HCT116 (cell line): ENCODE data around the gene PLA2G4C. TPM values are rescaled to one million over a fixed set of nuclear protein-coding genes. Genes with fewer than 3 reads are reported as not detected.

ENCODE experiments used
- ATAC-seq: fragments of 200-7000 bp; cut with Tn5 transposase; 2 replicates; pipeline ENCODE4 v1.9.1; 2020; ENCODE audit warnings: mild to moderate bottlenecking, moderate library complexity
- BruUV-seq: library from RNA; stranded (reverse); fragments of 400-500 nt; replicated peaks from 2 replicates; lab custom pipeline; 2021; lab: Mats Ljungman, UMichigan
- CTCF ChIA-PET: fragments of 300-600 bp; sonication (Branson Sonifier 250); formaldehyde crosslinking; loops from one replicate; lab custom pipeline; 2021; ENCODE audit warnings: antibody characterized with exemption; lab: Charles Lee
- POLR2A ChIA-PET: fragments of 300-600, 350-600 bp; sonication (Branson Sonifier 250); formaldehyde crosslinking; loops from one replicate; lab custom pipeline; 2021; ENCODE audit warnings: antibody characterized with exemption; lab: Charles Lee
- RAD21 ChIA-PET, 2 experiments: fragments of 300-600 bp; sonication (Branson Sonifier 250); formaldehyde crosslinking; loops; one replicate each; lab custom pipeline; 2023; ENCODE audit warnings: low total read pairs in 2 of 2; ENCODE audit not compliant: uncharacterized antibody in 2 of 2, unreplicated experiment in 2 of 2, low non-redundant PET in 1 of 2; lab: Charles Lee
- DNase-seq: peaks from one replicate; pipeline ENCODE4 v3.0.0-alpha.2; 2010; ENCODE audit warnings: low read depth, low spot score
- H2AFZ ChIP-seq: fragments of 200-600 bp; shearing (Covaris generic), sonication (generic); 2 replicates; pipeline ENCODE4 v1.6.1; 2017; ENCODE audit warnings: low read depth, mixed run types, mixed read lengths, antibody characterized with exemption, low read length; ENCODE audit not compliant: poor library complexity, severe bottlenecking
- H3K27ac ChIP-seq: 2 replicates; pipeline ENCODE4 v1.5.1; 2012; ENCODE audit warnings: low read depth, low read length
- H3K27me3 ChIP-seq: fragments of 200-600 bp; sonication (generic); 2 replicates; pipeline ENCODE4 v1.6.1; 2016; ENCODE audit warnings: mixed run types, low read length, mixed read lengths; ENCODE audit not compliant: insufficient read depth
- H3K36me3 ChIP-seq, 2 experiments: fragments of 200-500 bp in 1 of 2; fragments of 200-600 bp in 1 of 2; sonication (Bioruptor generic) in 1 of 2; sonication (generic) in 1 of 2; 2 replicates each; pipeline versions ENCODE4 v1.5.1 to v1.6.1; 2014 to 2016; ENCODE audit warnings: low read length in 2 of 2, inconsistent platforms in 1 of 2, mixed read lengths in 1 of 2, mixed run types in 1 of 2; ENCODE audit not compliant: insufficient read depth in 2 of 2, control insufficient read depth in 1 of 2
- H3K4me1 ChIP-seq, 2 experiments: fragments of 200-600 bp in 1 of 2; sonication (generic) in 1 of 2; 2 replicates each; pipeline versions ENCODE4 v1.5.1 to v1.6.1; 2012 to 2017; ENCODE audit warnings: low read length in 2 of 2, inconsistent platforms in 1 of 2, mild to moderate bottlenecking in 1 of 2, mixed read lengths in 1 of 2, mixed run types in 1 of 2, moderate library complexity in 1 of 2; ENCODE audit not compliant: insufficient read depth in 2 of 2, control insufficient read depth in 1 of 2
- H3K4me2 ChIP-seq: fragments of 200-600 bp; sonication (generic); 2 replicates; pipeline ENCODE4 v1.6.1; 2017; ENCODE audit warnings: mixed run types, low read length, mixed read lengths
- H3K4me3 ChIP-seq, 2 experiments: fragments of 200-600 bp in 1 of 2; sonication (generic) in 1 of 2; replicated peaks in 1 of 2; 2 replicates each; pipeline ENCODE4 v1.5.1; 2011 to 2016; ENCODE audit warnings: low read length in 2 of 2, control low read depth in 1 of 2, low read depth in 1 of 2, mild to moderate bottlenecking in 1 of 2, mixed read lengths in 1 of 2, mixed run types in 1 of 2
- H3K79me2 ChIP-seq: fragments of 200-600 bp; sonication (generic); 2 replicates; pipeline ENCODE4 v1.6.1; 2017; ENCODE audit warnings: mild to moderate bottlenecking, mixed run types, low read length, moderate library complexity, mixed read lengths; ENCODE audit not compliant: insufficient read depth
- H3K9ac ChIP-seq: fragments of 200-600 bp; sonication (generic); 2 replicates; pipeline ENCODE4 v1.6.1; 2016; ENCODE audit warnings: low read length, mixed read lengths
- H3K9me2 ChIP-seq: fragments of 200-600 bp; sonication (generic), shearing (Covaris generic); 2 replicates; pipeline ENCODE4 v1.6.1; 2017; ENCODE audit warnings: mixed run types, mild to moderate bottlenecking, moderate library complexity; ENCODE audit not compliant: insufficient read depth
- H3K9me3 ChIP-seq, 2 experiments: fragments of 200-500 bp in 1 of 2; fragments of 200-600 bp in 1 of 2; sonication (Bioruptor generic) in 1 of 2; sonication (generic) in 1 of 2; 2 replicates each; pipeline ENCODE4 v1.6.1; 2014 to 2017; ENCODE audit warnings: low read length in 2 of 2, mixed read lengths in 2 of 2, inconsistent platforms in 1 of 2, low read depth in 1 of 2, mild to moderate bottlenecking in 1 of 2, mixed run types in 1 of 2, moderate library complexity in 1 of 2; ENCODE audit not compliant: control insufficient read depth in 1 of 2, insufficient read depth in 1 of 2
- H4K20me1 ChIP-seq: fragments of 200-600 bp; sonication (generic), shearing (Covaris generic); 2 replicates; pipeline ENCODE4 v1.6.1; 2017; ENCODE audit warnings: mixed run types, mild to moderate bottlenecking, moderate library complexity; ENCODE audit not compliant: insufficient read depth
- CBX3 ChIP-seq: IDR thresholded peaks from 2 replicates; pipeline ENCODE4 v1.6.1; 2012; ENCODE audit warnings: low read depth
- CEBPB ChIP-seq: IDR thresholded peaks from 2 replicates; pipeline ENCODE4 v1.6.1; 2012; ENCODE audit warnings: low read depth
- ELF1 ChIP-seq: IDR thresholded peaks from 2 replicates; pipeline ENCODE4 v1.6.1; 2012; ENCODE audit warnings: low read depth, borderline replicate concordance
- EZH2 ChIP-seq: fragments of 200-600 bp; sonication (generic); IDR thresholded peaks from 2 replicates; pipeline ENCODE4 v1.6.1; 2017; ENCODE audit warnings: antibody characterized with exemption, mixed run types
- EZH2phosphoT487 ChIP-seq: fragments of 200-600 bp; IDR thresholded peaks from 2 replicates; pipeline ENCODE4 v1.6.1; 2018; ENCODE audit warnings: antibody characterized with exemption, borderline replicate concordance
- FOSL1 ChIP-seq: IDR thresholded peaks from 2 replicates; pipeline ENCODE4 v1.6.1; 2012; ENCODE audit warnings: low read depth
- POLR2A ChIP-seq: IDR thresholded peaks from 2 replicates; pipeline ENCODE4 v1.7.0; 2011; ENCODE audit warnings: borderline replicate concordance; ENCODE audit not compliant: insufficient read depth, insufficient read length; ENCODE audit errors: extremely low read depth
- POLR2AphosphoS5 ChIP-seq: IDR thresholded peaks from 2 replicates; pipeline ENCODE4 v1.6.1; 2011; ENCODE audit warnings: mild to moderate bottlenecking, low read depth, low read length, moderate library complexity
- RAD21 ChIP-seq: IDR thresholded peaks from 2 replicates; pipeline ENCODE4 v1.6.1; 2012; ENCODE audit warnings: low read depth, mild to moderate bottlenecking
- SIN3A ChIP-seq: IDR thresholded peaks from 2 replicates; pipeline ENCODE4 v1.6.1; 2012; ENCODE audit warnings: low read depth
- SP1 ChIP-seq: IDR thresholded peaks from 2 replicates; pipeline ENCODE4 v1.6.1; 2012; ENCODE audit warnings: low read depth
- SRF ChIP-seq: IDR thresholded peaks from 2 replicates; pipeline ENCODE4 v1.6.1; 2012; ENCODE audit warnings: low read depth
- TCF7L2 ChIP-seq: IDR thresholded peaks from 2 replicates; pipeline ENCODE4 v1.7.0; 2011; ENCODE audit warnings: borderline replicate concordance, inconsistent platforms; ENCODE audit not compliant: insufficient read depth, insufficient read length; ENCODE audit errors: extremely low read depth
- YY1 ChIP-seq: IDR thresholded peaks from 2 replicates; pipeline ENCODE4 v1.6.1; 2011; ENCODE audit warnings: low read length, low read depth, moderate library complexity, mild to moderate bottlenecking; ENCODE audit not compliant: insufficient replicate concordance; ENCODE audit errors: extremely low read depth
- ZNF274 ChIP-seq: fragments of 200-500 bp; sonication (Bioruptor generic); IDR thresholded peaks from 2 replicates; pipeline ENCODE4 v1.6.1; 2014; ENCODE audit warnings: mild to moderate bottlenecking, low read depth, low read length, inconsistent platforms
- intact Hi-C: fragments of 100-400 bp; cut with micrococcal nuclease; formaldehyde crosslinking; loops from 2 replicates; pipeline ENCODE4 v1.10.0; 2022
- total RNA-seq: library from RNA; stranded (reverse); gene quantifications from one replicate; pipeline ENCODE4 v1.2.1, GENCODE V29; 2021; ENCODE audit not compliant: unreplicated experiment
- TF ChIP-seq, protein P1 (sequence below): IDR thresholded peaks from 2 replicates; pipeline ENCODE4 v1.6.1; 2011; ENCODE audit warnings: mild to moderate bottlenecking, low read length, moderate library complexity; ENCODE audit not compliant: insufficient replicate concordance; ENCODE audit errors: extremely low read depth
- TF ChIP-seq, protein P2 (sequence below): IDR thresholded peaks from 2 replicates; pipeline ENCODE4 v1.6.1; 2012
- TF ChIP-seq, protein P3 (sequence below): IDR thresholded peaks from 2 replicates; pipeline ENCODE4 v1.6.1; 2012
- TF ChIP-seq, protein P4 (sequence below), 3 experiments: fragments of 200-600 bp in 1 of 3; sonication (generic) in 1 of 3; IDR thresholded peaks in 2 of 3; conservative IDR thresholded peaks in 1 of 3; 2 replicates each; pipeline ENCODE4 v1.5.1; 2012 to 2017; ENCODE audit warnings: low read depth in 2 of 3, low read length in 2 of 3, antibody characterized with exemption in 1 of 3, borderline replicate concordance in 1 of 3, control low read depth in 1 of 3, mild to moderate bottlenecking in 1 of 3, mixed read lengths in 1 of 3, mixed run types in 1 of 3, moderate library complexity in 1 of 3; ENCODE audit not compliant: insufficient read depth in 1 of 3
- TF ChIP-seq, protein P5 (sequence below): IDR thresholded peaks from 2 replicates; pipeline ENCODE4 v1.6.1; 2012; ENCODE audit warnings: low read depth

The PLA2G4C gene
- total RNA-seq, 1 experiment from 2014 or later, result 1.7 TPM

DNA sequence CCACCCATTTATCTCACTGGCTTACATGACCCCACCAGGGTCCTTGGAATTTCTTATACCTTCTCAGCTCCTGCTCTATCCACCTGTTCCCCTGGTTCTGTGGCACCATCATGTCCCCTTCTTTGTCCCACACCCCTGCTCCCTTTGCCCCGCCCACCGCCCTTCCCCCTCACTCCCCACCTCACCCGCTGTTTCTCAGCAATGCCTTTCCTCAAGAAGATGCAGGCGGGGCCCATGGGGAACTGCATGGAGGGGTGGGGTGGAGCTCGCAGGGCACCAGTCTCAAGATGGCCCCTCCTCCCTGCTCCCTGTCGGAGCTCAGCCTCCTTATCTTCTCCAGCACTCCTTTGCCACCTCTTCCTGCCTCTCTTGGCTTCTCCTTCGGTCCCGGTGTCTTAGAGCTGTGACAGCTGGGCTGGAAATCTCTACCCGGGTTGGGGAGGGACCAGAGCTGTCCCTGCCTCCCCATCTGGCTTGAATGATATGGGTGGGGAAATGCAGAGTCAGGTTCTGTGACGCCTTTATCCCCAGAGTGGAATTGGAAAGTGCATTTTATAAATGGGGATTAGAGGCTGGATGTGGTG lies 66.8 kb downstream of the PLA2G4C start, which contains the start of gene CABP5:
Gene CABP5, minus strand, starts transcription at position 405 of the 584 bp plus-strand sequence. Its CDS starts 157 bp downstream, at position 248.
- no peaks in the 10 kb centered on the region for H4K20me1 ChIP-seq
- RAD21 ChIA-PET, result no interaction called here
- CTCF ChIA-PET, result no interaction called here
- H3K4me1 ChIP-seq, result peaks cover 0 to 8% of the 10 kb centered on the region in 2 experiments; a peak in 2 of 4 replicates
- no peaks in the 10 kb centered on the region for H3K9me2 ChIP-seq
- DNase-seq (no peak), ATAC-seq (no peak)
- H3K27ac ChIP-seq, result no peak within 1 kb of the TSS
- H3K36me3 ChIP-seq, result no peaks in the 10 kb centered on the region
- no peaks in the 10 kb centered on the region for H3K79me2 ChIP-seq
- H3K4me3 ChIP-seq, result no peak within 1 kb of the TSS
- H3K4me2 ChIP-seq, result no peak within 1 kb of the TSS
- TF ChIP-seq SP1 (no peak), TCF7L2 (no peak), RAD21 (no peak), ZNF274 (no peak), ELF1 (no peak), CEBPB (no peak), EZH2 (no peak), YY1 (no peak), EZH2phosphoT487 (no peak), POLR2A (no peak), SRF (no peak), FOSL1 (no peak), SIN3A (no peak), POLR2AphosphoS5 (no peak), CBX3 (no peak)
- TF ChIP-seq, protein P1, sequence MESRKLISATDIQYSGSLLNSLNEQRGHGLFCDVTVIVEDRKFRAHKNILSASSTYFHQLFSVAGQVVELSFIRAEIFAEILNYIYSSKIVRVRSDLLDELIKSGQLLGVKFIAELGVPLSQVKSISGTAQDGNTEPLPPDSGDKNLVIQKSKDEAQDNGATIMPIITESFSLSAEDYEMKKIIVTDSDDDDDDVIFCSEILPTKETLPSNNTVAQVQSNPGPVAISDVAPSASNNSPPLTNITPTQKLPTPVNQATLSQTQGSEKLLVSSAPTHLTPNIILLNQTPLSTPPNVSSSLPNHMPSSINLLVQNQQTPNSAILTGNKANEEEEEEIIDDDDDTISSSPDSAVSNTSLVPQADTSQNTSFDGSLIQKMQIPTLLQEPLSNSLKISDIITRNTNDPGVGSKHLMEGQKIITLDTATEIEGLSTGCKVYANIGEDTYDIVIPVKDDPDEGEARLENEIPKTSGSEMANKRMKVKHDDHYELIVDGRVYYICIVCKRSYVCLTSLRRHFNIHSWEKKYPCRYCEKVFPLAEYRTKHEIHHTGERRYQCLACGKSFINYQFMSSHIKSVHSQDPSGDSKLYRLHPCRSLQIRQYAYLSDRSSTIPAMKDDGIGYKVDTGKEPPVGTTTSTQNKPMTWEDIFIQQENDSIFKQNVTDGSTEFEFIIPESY, result no peak
- TF ChIP-seq, protein P2, sequence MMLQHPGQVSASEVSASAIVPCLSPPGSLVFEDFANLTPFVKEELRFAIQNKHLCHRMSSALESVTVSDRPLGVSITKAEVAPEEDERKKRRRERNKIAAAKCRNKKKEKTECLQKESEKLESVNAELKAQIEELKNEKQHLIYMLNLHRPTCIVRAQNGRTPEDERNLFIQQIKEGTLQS, result no peak
- TF ChIP-seq, protein P3, sequence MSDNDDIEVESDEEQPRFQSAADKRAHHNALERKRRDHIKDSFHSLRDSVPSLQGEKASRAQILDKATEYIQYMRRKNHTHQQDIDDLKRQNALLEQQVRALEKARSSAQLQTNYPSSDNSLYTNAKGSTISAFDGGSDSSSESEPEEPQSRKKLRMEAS, result no peak
- TF ChIP-seq, protein P4, sequence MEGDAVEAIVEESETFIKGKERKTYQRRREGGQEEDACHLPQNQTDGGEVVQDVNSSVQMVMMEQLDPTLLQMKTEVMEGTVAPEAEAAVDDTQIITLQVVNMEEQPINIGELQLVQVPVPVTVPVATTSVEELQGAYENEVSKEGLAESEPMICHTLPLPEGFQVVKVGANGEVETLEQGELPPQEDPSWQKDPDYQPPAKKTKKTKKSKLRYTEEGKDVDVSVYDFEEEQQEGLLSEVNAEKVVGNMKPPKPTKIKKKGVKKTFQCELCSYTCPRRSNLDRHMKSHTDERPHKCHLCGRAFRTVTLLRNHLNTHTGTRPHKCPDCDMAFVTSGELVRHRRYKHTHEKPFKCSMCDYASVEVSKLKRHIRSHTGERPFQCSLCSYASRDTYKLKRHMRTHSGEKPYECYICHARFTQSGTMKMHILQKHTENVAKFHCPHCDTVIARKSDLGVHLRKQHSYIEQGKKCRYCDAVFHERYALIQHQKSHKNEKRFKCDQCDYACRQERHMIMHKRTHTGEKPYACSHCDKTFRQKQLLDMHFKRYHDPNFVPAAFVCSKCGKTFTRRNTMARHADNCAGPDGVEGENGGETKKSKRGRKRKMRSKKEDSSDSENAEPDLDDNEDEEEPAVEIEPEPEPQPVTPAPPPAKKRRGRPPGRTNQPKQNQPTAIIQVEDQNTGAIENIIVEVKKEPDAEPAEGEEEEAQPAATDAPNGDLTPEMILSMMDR (IDR thresholded peaks at IDR 0.05 in 2 of 3, conservative IDR thresholded peaks at IDR 0.05 in 1 of 3; ENCODE audit: borderline replicate concordance in 1 of 3, insufficient read depth in 1 of 3, low read depth in 2 of 3, low read length in 2 of 3), result no peak
- TF ChIP-seq, protein P5, sequence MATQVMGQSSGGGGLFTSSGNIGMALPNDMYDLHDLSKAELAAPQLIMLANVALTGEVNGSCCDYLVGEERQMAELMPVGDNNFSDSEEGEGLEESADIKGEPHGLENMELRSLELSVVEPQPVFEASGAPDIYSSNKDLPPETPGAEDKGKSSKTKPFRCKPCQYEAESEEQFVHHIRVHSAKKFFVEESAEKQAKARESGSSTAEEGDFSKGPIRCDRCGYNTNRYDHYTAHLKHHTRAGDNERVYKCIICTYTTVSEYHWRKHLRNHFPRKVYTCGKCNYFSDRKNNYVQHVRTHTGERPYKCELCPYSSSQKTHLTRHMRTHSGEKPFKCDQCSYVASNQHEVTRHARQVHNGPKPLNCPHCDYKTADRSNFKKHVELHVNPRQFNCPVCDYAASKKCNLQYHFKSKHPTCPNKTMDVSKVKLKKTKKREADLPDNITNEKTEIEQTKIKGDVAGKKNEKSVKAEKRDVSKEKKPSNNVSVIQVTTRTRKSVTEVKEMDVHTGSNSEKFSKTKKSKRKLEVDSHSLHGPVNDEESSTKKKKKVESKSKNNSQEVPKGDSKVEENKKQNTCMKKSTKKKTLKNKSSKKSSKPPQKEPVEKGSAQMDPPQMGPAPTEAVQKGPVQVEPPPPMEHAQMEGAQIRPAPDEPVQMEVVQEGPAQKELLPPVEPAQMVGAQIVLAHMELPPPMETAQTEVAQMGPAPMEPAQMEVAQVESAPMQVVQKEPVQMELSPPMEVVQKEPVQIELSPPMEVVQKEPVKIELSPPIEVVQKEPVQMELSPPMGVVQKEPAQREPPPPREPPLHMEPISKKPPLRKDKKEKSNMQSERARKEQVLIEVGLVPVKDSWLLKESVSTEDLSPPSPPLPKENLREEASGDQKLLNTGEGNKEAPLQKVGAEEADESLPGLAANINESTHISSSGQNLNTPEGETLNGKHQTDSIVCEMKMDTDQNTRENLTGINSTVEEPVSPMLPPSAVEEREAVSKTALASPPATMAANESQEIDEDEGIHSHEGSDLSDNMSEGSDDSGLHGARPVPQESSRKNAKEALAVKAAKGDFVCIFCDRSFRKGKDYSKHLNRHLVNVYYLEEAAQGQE, result no peak
- POLR2A ChIA-PET, result no interaction called here
- BruUV-seq, result no TSS peak
- H3K9me3 ChIP-seq, result no peaks in the 10 kb centered on the region
- no peak within 1 kb of the TSS for H3K9ac ChIP-seq
- no peak within 1 kb of the TSS for H2AFZ ChIP-seq
- peaks cover 5% of the 10 kb centered on the region; the same call in 1 of the 2 replicates for H3K27me3 ChIP-seq
- intact Hi-C loops, result no loop called here
